ENCODE measurements around the gene C20orf141.

Gene C20orf141

GRCh38 chr20:2812189-2812588 is 2.6 kb upstream of the C20orf141 start:
- Histone ChIP-seq H3K36me3 (ENCODE audit: low read length) (no peaks in the 10 kb centered on the region), H3K27ac (ENCODE audit: low read depth, low read length) (no peak overlapping the region), H3K9me3 (ENCODE audit: insufficient read depth, low read length) (no peaks in the 10 kb centered on the region), H3K27me3 (ENCODE audit: low read length) (no peaks in the 10 kb centered on the region), H3K79me2 (ENCODE audit: insufficient read depth, low read length) (no peaks in the 10 kb centered on the region), H3K4me3 (ENCODE audit: insufficient read depth, low read length, poor library complexity, severe bottlenecking) (no peak overlapping the region), H3K9ac (ENCODE audit: low read length) (no peak overlapping the region), H3K4me2 (ENCODE audit: low read depth, low read length, poor library complexity, severe bottlenecking) (no peak overlapping the region), H2AFZ (ENCODE audit: low read depth, low read length, severe bottlenecking) (no peak overlapping the region), H4K20me1 (ENCODE audit: low read depth, low read length) (no peaks in the 10 kb centered on the region), H3F3A (ENCODE audit: insufficient read depth) (no peaks in the 10 kb centered on the region), H3K9me2 (replicated peaks; ENCODE audit: insufficient read depth, low read length) (no peaks in the 10 kb centered on the region)
- TF ChIP-seq EZH2phosphoT487 (conservative IDR thresholded peaks at IDR 0.05; ENCODE audit: low read length) (no peak), CTCF (IDR thresholded peaks at IDR 0.05; ENCODE audit: insufficient read depth, low read length, poor library complexity, severe bottlenecking) (no peak)

GRCh38 chr20:2814076-2814475 is 711 bp upstream of the C20orf141 start:
- Histone ChIP-seq H3K9me2 (replicated peaks; ENCODE audit: insufficient read depth, low read length) (no peaks in the 10 kb centered on the region), H3K4me2 (ENCODE audit: low read depth, low read length, poor library complexity, severe bottlenecking) (no peak overlapping the region), H3K79me2 (ENCODE audit: insufficient read depth, low read length) (no peaks in the 10 kb centered on the region), H3K36me3 (ENCODE audit: low read length) (no peaks in the 10 kb centered on the region), H3K9me3 (ENCODE audit: insufficient read depth, low read length) (no peaks in the 10 kb centered on the region), H3F3A (ENCODE audit: insufficient read depth) (no peaks in the 10 kb centered on the region), H3K27ac (ENCODE audit: low read depth, low read length) (no peak overlapping the region), H3K27me3 (ENCODE audit: low read length) (no peaks in the 10 kb centered on the region), H3K4me3 (ENCODE audit: insufficient read depth, low read length, poor library complexity, severe bottlenecking) (no peak overlapping the region), H4K20me1 (ENCODE audit: low read depth, low read length) (no peaks in the 10 kb centered on the region), H3K9ac (ENCODE audit: low read length) (no peak overlapping the region), H2AFZ (ENCODE audit: low read depth, low read length, severe bottlenecking) (no peak overlapping the region)
- TF ChIP-seq EZH2phosphoT487 (conservative IDR thresholded peaks at IDR 0.05; ENCODE audit: low read length), result no peak
- TF ChIP-seq CTCF (IDR thresholded peaks at IDR 0.05; ENCODE audit: insufficient read depth, low read length, poor library complexity, severe bottlenecking), result no peak

- no peaks in the 10 kb centered on the region for H3K9me3 ChIP-seq (ENCODE audit: insufficient read depth, low read length)
- no peaks in the 10 kb centered on the region for H3K9me2 ChIP-seq (replicated peaks; ENCODE audit: insufficient read depth, low read length)
- TF ChIP-seq EZH2phosphoT487 (conservative IDR thresholded peaks at IDR 0.05; ENCODE audit: low read length) (no peak), CTCF (IDR thresholded peaks at IDR 0.05; ENCODE audit: insufficient read depth, low read length, poor library complexity, severe bottlenecking) (no peak)
- no peak overlapping the region for H3K4me3 ChIP-seq (ENCODE audit: insufficient read depth, low read length, poor library complexity, severe bottlenecking)
- no peak overlapping the region for H3K4me2 ChIP-seq (ENCODE audit: low read depth, low read length, poor library complexity, severe bottlenecking)
- H4K20me1 ChIP-seq (ENCODE audit: low read depth, low read length), result no peaks in the 10 kb centered on the region
- H3F3A ChIP-seq (ENCODE audit: insufficient read depth), result no peaks in the 10 kb centered on the region
- no peaks in the 10 kb centered on the region for H3K36me3 ChIP-seq (ENCODE audit: low read length)
- no peak overlapping the region for H3K27ac ChIP-seq (ENCODE audit: low read depth, low read length)
- H3K79me2 ChIP-seq (ENCODE audit: insufficient read depth, low read length), result no peaks in the 10 kb centered on the region
- H2AFZ ChIP-seq (ENCODE audit: low read depth, low read length, severe bottlenecking), result no peak overlapping the region
- no peak overlapping the region for H3K9ac ChIP-seq (ENCODE audit: low read length)
- no peaks in the 10 kb centered on the region for H3K27me3 ChIP-seq (ENCODE audit: low read length)
Measured at GRCh38 chr20:2815242-2815900, 584 bp downstream of the C20orf141 start.
